GM18873 (cell line): Measurements from ENCODE around the gene CHAC2.
"Not testable (repeated sequence)": the region's sequence is repeated elsewhere in the genome, so short reads cannot be mapped to it uniquely, and the experiment has no call there.

Experiments used
- ATAC-seq: cut with Tn5 transposase; IDR thresholded peaks from one replicate; pipeline ENCODE4 v1.9.1; 2021; ENCODE audit warnings: mild to moderate bottlenecking, moderate library complexity, moderate number of reproducible peaks; ENCODE audit not compliant: unreplicated experiment, low FRiP score

CHAC2 gene

DNA sequence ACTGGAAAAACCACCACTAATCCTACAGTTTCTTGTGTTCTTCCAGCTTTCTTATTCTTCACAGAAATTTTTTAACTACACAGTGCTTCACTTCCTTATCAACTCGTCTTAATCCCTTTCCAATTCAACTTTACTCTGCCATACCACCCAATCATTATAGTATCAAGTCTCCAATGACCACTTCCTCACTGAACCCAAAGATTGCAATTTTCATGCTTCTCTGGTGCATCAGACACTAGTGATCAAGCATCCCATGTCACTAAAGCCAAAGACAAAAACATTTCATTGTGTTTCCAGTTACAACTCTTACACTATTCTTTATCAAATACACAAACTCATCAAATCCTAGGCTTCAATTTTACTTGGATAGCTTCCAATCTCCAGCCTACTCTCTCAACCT, 9.5 kb downstream of the CHAC2 start:
- ATAC-seq: no peak

DNA sequence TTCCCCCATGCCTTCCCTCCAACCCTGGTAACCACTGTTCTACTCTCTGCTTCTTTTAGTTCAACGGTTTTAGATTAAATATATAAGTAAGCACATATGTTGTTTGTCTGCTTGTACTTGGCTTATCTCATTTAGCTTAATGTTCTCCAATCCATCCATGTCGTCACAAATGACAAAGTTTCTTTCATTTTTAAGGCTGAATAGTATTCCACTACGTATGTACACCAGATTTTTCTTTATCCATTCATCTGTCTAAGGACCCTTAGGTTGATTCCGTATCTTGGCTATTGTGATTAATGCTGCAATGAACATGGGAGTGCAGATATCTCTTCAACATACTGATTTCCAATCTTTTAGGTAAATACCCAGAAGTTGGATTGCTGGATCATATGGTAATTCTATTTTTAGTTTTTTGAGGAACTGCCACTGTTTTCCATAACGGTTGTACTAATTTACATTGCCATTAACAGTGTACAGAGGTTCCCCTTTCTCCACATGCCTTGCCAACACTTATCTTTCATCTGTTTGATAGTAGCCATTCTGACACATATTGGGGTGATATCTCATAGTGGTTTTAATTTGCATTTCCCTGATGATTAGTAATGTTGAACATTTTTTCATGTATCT, 11.0 kb downstream of the CHAC2 start:
- no peak for ATAC-seq

DNA sequence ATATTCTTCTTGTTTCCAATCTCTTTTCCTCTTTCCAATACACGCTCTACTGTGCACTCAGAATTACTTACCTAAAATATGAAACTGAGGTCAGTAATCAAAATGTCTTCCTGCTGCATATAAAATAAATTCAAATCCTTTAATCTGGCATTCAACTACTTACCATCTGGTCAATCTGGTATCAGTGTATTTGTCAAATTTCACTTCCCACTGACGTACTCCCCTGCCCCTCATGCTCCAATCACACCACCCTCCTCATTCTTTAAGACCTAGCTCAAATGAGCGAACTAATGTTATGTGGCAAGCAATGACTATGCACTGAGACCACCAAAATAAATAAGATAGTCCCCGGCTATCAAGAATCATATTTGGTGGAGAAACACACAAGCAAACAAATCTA, 12.5 kb downstream of the CHAC2 start:
- no peak for ATAC-seq

DNA sequence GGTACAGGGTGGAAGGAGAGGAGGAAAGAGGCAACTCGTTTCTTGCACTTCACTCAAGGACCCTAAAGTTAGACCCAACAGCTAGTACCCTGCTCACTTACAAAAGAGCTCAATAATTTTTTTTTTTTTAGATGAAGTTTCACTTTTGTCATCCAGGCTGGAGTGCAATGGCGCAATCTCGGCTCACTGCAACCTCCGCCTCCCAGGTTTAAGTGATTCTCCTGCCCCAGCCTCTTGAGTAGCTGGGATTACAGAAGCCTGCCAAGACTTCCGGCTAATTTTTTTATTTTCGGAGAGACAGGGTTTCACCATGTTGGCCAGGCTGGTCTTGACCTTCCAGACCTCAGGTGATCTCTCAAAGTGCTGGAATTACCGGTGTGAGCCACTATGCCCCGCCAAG, 15.1 kb downstream of the CHAC2 start:
- ATAC-seq: no peak

DNA sequence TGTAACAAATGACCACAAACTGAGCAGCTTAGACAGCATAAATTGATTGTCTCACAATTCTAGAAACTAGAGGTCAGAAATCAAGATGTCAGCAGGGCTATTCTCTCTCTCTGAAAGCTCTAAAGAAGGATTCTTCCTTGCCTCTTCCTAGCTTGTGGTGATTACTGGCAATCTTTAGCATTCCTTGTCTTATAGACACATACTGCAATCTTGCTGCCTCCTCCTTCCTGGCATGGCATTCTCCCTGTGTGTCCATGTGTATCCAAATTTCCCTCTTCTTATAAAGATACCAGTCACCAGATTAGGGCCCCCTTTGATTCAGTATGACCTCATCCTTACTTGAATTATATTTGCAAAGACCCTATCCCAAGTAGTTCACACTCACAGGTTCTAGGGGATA, 16.8 kb downstream of the CHAC2 start:
- no peak for ATAC-seq

DNA sequence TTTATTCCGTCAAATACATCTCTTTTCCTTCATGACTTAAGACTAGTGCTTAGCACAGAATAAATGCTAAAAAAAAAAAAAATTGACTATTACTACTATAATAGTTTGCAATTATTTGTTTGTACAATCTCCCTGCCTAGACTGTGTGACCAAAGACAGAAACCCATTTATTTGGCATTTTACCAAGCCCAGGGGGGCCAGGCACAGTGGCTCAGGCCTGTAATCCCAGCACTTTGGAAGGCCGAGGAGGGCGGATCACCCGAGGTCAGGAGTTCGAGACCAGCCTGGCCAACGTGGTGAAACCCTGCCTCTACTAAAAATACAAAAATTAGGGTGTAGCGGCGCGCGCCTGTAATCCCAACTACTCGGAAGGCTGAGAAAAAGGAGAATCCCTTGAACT, 17.8 kb downstream of the CHAC2 start:
- ATAC-seq: no peak

DNA sequence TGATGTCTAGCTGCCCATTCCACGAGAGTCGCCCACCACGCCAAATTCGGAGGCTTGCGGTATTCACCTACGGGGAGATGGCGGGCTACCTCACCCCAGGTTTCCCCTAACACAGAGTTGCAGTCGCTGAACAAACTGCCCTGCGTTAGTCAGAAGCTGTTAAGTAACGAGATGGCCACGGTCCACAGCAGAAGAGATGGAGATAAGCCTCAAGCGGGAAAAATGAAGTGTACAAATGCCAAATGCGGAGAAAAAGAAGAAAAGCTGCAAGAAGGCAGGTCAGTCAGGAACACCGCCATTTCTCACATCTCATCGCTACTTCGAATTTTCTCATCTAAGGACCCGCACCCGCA, 18.7 kb downstream of the CHAC2 start:
- peak; percentile 11 for ATAC-seq

DNA sequence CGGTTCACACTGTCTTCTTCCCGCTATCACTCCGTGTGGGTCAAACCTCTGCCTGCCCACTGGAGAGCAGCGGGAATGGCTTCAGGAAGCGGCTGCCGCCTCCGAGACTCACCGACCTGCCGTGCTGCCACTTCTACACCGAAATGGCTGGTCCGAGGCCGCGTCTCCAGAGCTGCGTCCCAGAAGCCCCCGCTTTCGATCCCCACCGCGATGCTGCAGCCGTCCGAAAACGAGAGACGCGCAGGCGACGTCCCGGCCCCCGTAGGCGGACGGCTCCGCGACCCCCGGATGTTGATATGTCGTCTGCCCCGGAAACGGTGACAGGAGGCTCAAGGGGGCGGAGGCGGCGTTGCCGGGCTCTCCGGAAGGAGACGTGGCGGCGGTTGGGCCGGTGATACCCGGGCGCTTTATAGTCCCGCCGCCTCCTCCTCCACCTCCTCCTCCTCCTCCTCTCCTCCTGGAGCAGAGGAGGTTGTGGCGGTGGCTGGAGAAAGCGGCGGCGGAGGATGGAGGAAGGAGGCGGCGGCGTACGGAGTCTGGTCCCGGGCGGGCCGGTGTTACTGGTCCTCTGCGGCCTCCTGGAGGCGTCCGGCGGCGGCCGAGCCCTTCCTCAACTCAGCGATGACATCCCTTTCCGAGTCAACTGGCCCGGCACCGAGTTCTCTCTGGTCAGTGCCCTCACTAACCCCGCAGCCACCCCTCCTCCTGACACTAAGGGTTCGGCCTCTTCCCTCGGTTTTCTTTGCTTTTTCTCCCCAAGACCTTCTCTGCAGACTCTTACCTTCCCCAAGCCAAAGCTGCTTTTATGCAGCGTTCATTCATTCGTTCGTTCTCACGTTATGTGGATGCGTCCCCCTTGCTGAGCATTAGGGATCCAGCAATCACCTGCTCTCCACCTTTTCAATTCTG, 19.4 kb downstream of the CHAC2 start, which contains the start of the genes ASB3 and ERLEC1:
ASB3 (minus strand) TSS at position 249 of the 909 bp plus-strand sequence. CDS start 21,381 bp downstream, outside the sequence.
ERLEC1 (plus strand) TSS at position 340 of the 909 bp plus-strand sequence; CDS start at position 507, 167 bp downstream.
- ATAC-seq: peak; percentile 96

DNA sequence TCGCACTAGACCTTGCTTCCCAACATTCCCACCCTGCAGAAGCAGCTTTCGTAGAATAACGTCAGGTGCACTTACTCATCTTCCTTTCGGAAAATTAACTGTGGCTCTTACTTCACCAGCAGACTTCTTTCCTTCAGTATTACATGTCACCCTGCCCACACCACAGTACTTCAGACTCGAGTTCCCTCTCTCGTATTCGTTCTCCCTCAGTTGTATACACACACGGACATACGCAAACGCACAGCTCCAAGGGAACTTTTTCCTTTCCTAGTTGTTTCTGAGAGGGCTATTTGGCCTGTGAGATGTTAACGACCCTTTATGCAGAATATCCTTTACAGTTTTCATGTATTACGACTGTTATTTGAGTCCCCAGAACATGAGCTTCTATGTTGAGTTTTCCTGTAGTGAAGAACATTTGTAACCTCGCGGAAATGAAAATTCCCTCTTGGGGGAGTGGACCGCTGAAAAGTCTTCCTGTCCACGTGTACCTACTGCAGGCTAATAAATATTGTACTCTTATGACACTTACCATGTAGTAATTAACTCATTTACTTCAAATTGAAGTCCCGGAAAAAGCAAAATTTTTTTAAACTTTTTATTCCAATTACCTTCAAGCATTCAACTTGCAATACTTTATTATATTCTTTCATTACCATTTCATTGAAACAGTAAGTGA, 20.1 kb downstream of the CHAC2 start:
- no peak for ATAC-seq

DNA sequence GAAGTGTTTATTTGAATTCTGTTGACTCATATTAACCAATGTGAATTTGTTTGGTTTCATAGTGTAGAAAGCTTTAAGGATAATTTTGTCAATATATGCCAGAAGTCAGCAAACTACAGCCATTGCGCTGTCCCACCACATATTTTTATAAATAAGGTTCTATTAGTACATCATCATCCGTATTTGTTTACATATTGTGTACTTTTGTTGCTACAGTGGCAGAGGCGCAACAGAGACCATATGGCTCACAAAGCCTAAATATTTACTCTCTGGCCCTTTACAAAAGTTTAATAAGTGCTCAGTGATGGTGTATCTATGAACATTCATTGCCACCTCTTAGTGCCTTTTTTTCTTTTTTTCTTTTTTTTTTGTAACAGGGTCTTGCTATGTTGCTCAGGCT, 25.7 kb downstream of the CHAC2 start:
- ATAC-seq: no peak

DNA sequence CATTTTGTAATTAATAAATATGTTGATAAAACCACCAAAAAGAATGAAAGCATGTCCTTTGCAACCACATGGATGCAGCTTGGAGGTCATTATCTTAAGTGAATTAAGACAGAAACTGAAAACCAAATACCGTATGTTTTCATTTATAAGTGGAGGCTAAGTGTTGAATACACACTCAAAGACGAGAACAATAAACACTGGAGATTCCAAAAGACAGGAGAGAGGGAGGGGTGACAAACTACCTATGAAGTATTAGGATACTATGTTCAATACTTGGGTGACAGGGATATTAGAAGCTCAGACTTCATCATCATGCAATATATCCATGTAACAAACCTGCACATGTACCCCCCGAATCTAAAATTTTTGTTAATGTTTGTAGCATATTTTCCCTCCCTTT, 26.2 kb downstream of the CHAC2 start:
- ATAC-seq: no peak

DNA sequence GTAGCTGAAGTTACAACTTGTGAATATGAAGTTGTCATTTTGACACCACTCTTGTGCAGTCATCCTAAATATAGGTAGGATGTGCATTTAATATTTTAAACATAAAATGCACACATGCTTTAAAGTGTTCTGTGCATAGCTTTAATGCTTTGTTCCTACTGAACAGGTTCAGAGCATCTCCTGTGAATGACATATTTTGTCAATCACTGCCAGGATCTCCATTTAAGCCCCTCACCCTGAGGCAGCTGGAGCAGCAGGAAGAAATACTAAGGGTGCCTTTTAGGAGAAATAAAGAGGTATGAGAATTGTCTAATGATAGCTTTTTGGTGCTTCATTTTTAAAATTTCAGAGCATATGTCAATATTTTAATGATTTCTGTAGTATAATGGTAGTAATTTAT, 33.9 kb downstream of the CHAC2 start:
- ATAC-seq: no peak

DNA sequence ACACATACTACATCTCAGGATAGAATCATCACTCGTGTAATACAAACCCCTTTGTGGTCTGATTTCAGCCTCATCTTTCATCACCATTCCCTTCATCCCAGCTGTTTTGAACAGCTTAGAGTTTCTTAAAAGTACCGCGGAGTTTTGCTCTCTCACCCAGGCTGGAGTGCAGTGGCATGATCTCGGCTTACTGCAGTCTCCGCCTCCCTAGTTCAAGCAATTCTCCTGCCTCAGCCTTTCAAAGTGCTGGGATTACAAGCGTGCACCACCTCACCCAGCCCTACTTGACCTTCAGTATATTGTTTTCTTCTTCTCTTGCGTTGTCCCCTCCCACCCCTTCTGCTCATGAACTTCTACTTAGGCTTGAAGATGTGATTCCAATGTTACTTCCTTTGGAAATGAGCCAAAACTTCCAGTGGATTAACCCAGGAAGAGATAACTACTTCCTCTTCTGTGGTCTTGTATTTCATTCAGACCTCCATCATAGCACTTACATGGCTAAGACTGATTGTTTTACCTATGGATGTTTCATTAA, 35.1 kb downstream of the CHAC2 start:
- no peak for ATAC-seq

DNA sequence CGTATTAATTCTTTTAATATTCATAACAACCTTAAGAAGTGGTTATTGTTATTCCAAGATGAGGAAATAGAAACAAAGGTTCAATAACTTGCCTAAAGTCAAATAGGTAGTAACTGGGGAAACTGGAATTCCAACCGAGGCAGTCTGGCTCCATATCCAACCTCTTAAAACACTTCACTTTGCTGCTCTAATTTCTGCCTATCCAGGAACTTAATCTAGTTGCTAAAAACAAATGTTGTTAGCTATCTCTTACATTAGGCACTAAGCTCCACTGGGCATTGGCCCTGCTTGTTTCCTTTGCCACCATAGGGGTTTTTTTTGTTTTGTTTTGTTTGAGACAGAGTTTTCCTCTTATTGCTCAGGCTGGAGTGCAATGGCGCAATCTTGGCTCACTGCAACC, 44.0 kb downstream of the CHAC2 start:
- ATAC-seq: no peak

DNA sequence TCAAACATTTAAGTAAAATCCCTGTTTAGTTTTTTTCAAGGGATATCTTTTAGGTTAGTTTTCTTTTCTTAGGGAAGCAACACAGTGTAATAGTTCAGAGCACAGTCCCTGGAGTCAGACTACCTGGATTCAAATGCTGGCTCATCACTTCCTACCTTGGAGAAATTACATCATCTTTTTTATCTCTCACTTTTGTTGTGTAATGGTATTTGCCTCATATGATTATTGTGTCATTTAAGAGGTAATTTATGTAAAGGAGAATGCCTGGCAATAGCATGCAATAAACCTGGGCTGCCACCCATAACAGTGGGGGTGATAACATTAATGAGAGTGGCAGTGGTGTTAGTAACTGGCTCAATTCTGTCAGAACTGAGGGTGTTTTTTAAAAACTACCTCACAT, 45.5 kb downstream of the CHAC2 start:
- ATAC-seq: no peak

DNA sequence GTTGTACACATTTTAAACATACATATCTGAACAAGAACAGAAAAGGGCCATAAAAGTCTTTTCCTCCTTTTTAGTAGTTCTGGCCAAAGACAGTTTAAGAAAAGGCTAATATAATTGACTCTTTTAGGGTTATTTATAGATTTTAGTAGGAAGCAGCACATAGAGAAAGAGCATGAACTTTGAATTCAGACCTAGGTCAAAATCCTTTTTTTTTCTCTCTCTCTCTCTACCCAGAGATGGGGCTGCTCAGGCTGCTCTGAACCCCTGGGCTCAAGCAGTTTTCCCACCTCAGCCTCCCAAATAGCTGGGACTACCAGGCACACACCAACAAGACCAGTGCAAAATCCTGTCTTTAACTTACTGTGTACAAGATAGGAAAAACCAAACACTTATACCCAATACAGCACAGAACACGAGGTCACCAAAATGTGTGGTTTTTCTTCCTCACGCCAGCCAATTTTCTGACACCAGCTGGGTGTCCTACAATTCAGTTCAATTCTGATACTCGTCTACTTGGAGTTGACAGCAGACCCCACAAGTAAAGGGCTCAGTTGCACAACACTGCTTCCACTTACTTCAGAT, 51.3 kb downstream of the CHAC2 start:
- no peak for ATAC-seq

DNA sequence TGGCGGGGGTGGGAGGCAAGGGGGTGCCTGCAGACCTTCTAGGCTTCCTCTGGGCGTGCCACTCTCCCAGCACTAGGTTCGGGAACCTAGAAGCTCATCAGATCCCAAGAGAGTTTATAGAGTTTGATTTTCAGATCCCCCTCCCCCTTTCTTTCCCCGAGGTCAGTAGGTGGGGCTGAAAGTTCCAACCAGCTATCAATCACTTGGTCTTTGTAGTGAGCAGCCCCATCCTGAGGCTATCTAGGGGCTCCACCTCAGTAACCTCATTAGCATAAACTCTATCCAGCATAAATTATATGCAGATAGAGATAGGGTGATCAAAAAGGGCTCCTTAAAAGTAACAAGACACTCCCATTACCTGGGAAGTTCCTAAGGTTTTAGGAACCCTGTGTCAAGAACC, 52.0 kb downstream of the CHAC2 start:
- no peak for ATAC-seq

DNA sequence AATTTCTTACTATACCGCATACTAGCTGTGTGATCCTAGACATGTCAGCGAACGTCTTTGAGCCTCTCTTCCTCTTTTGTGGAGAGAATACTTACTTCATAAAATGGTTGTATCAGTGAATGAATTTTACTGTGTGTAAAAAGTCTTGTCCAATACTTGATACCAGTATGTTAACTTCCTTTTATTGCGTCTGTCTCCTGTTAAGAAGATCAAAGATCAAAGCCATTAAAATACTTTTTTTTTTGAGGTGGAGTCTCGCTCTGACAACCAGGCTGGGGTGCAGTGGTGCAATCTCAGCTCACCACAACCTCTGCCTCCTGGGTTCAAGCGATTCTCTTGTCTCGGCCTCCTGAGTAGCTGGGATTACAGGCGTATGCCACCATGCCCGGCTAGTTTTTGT, 52.4 kb downstream of the CHAC2 start:
- no peak for ATAC-seq

DNA sequence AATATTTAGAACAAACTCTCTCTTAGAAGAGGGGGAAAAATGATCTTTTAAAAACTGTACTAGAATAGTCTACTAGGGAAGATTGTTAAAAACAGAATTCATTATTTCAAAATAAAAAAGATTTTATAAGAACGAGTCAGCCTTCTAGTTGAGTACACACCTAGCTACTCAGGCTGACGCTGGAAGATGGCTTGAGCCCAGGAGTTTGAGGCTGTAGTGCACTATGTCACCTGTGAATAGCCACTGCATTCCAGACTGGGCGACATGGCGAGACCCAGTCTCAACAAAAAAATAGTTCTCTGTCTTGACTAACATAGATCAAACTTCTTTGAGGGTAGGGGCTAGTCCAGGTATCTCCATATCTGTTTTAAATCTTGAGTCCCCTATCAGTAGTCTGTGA, 53.1 kb downstream of the CHAC2 start:
- ATAC-seq: no peak

DNA sequence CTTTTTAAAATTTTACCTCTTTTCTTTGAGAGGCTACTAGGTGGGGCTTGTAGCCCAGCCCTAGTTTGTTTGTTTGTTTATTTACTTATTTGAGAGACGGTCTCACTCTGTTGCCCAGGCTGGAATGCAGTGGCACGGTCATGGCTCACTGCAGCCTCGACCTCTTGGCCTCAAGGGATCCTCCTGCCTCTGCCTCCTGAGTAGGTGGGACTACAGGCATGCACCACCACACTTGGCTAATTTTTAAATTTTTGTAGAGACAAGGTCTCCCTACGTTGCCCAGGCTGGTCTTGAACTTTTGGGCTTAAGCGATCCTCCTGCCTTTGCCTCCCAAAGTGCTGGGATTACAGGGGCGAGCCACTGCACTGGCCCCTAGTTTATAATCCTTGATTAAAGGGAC, 54.2 kb downstream of the CHAC2 start:
- ATAC-seq: no peak

DNA sequence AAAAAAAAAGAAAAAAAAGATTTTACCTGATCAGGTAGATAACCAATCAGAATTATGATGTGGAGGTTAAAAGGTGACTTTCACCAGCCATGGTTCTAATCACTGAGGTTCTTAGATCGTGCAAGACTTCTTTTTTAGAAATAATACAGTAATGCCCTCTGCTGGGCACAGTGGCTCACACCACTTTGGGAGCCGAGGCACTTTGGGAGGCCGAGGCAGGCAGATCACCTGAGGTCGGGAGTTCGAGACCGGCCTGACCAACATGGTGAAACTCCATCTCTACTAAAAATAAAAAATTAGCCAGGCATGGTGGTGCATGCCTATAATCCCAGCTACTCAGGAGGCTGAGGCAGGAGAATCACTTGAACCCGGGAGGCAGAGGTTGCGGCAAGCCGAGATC, 56.0 kb downstream of the CHAC2 start:
- ATAC-seq: not testable (repeated sequence)
